H9 (cell line): ENCODE data around the gene CAMK1. TPM values are rescaled to one million over a fixed set of nuclear protein-coding genes. Genes with fewer than 3 reads are reported as not detected.

Experiments
- DNase-seq: peaks from one replicate; pipeline ENCODE4 v3.0.0-alpha.2; 2017
- H2AFZ ChIP-seq: one replicate; pipeline ENCODE4 v1.6.1; 2013; ENCODE audit warnings: mild to moderate bottlenecking, low read length, control low read depth, moderate library complexity
- H2AK5ac ChIP-seq: 2 replicates; pipeline ENCODE4 v1.6.1; 2013; ENCODE audit warnings: low read length, control low read depth, mixed read lengths; ENCODE audit not compliant: insufficient read length
- H2BK120ac ChIP-seq: one replicate; pipeline ENCODE4 v1.6.1; 2013; ENCODE audit warnings: low read depth, mild to moderate bottlenecking, low read length, control low read depth, inconsistent platforms; ENCODE audit not compliant: poor library complexity, severe bottlenecking
- H2BK12ac ChIP-seq: 2 replicates; pipeline ENCODE4 v1.6.1; 2013; ENCODE audit warnings: low read length, control low read depth, mixed read lengths, low read depth; ENCODE audit not compliant: insufficient read length
- H2BK15ac ChIP-seq: 2 replicates; pipeline ENCODE4 v1.6.1; 2013; ENCODE audit warnings: low read depth, low read length, control low read depth
- H2BK20ac ChIP-seq: one replicate; pipeline ENCODE4 v1.6.1; 2013; ENCODE audit warnings: low read depth, mild to moderate bottlenecking, low read length, control low read depth, inconsistent platforms; ENCODE audit not compliant: poor library complexity, severe bottlenecking
- H2BK5ac ChIP-seq: 2 replicates; pipeline ENCODE4 v1.6.1; 2013; ENCODE audit warnings: low read length, control low read depth, mixed read lengths; ENCODE audit not compliant: insufficient read length
- H3K14ac ChIP-seq: 2 replicates; pipeline ENCODE4 v1.6.1; 2013; ENCODE audit warnings: low read length, control low read depth; ENCODE audit not compliant: insufficient read depth
- H3K18ac ChIP-seq: 2 replicates; pipeline ENCODE4 v1.6.1; 2013; ENCODE audit warnings: low read depth, mild to moderate bottlenecking, mixed read lengths, low read length, control low read depth; ENCODE audit not compliant: insufficient read length
- H3K23ac ChIP-seq: 2 replicates; pipeline ENCODE4 v1.6.1; 2013; ENCODE audit warnings: low read length, control low read depth, mixed read lengths, low read depth; ENCODE audit not compliant: insufficient read length
- H3K23me2 ChIP-seq: 2 replicates; pipeline ENCODE4 v1.6.1; 2013; ENCODE audit warnings: low read depth, mild to moderate bottlenecking, mixed read lengths, low read length, control low read depth; ENCODE audit not compliant: insufficient read length, poor library complexity, severe bottlenecking
- H3K27ac ChIP-seq: 2 replicates; pipeline ENCODE4 v1.5.1; 2013; ENCODE audit warnings: low read length, control low read depth, mixed read lengths, low read depth; ENCODE audit not compliant: insufficient read length
- H3K27me3 ChIP-seq: 2 replicates; pipeline ENCODE4 v1.6.1; 2013; ENCODE audit warnings: low read length, control low read depth, inconsistent platforms; ENCODE audit not compliant: insufficient read depth
- H3K4ac ChIP-seq: 2 replicates; pipeline ENCODE4 v1.6.1; 2013; ENCODE audit warnings: low read depth, mild to moderate bottlenecking, control low read depth, inconsistent platforms, low read length, moderate library complexity
- H3K4me1 ChIP-seq: 2 replicates; pipeline ENCODE4 v1.6.1; 2013; ENCODE audit warnings: low read length, control low read depth, inconsistent platforms; ENCODE audit not compliant: insufficient read depth
- H3K4me2 ChIP-seq: 2 replicates; pipeline ENCODE4 v1.6.1; 2013; ENCODE audit warnings: low read length, control low read depth, mixed read lengths; ENCODE audit not compliant: insufficient read length, insufficient read depth
- H3K56ac ChIP-seq: 2 replicates; pipeline ENCODE4 v1.6.1; 2013; ENCODE audit warnings: low read depth, mild to moderate bottlenecking, mixed read lengths, low read length, control low read depth; ENCODE audit not compliant: insufficient read length
- H3K79me1 ChIP-seq: 2 replicates; pipeline ENCODE4 v1.6.1; 2013; ENCODE audit warnings: low read depth, mild to moderate bottlenecking, moderate library complexity, low read length, control low read depth, inconsistent platforms; ENCODE audit not compliant: insufficient read depth, poor library complexity, severe bottlenecking
- H3K79me2 ChIP-seq: 2 replicates; pipeline ENCODE4 v1.6.1; 2013; ENCODE audit warnings: low read length, control low read depth, inconsistent platforms; ENCODE audit not compliant: insufficient read depth
- H3K9ac ChIP-seq: 2 replicates; pipeline ENCODE4 v1.6.1; 2013; ENCODE audit warnings: low read length, control low read depth, mixed read lengths; ENCODE audit not compliant: insufficient read length; ENCODE audit errors: extremely low read depth
- H3K9me3 ChIP-seq: one replicate; pipeline ENCODE4 v1.6.1; 2013; ENCODE audit warnings: low read depth, low read length, inconsistent platforms; ENCODE audit not compliant: control insufficient read depth
- H3T11ph ChIP-seq: one replicate; pipeline ENCODE4 v1.6.1; 2013; ENCODE audit warnings: mild to moderate bottlenecking, low read length, control low read depth, inconsistent platforms
- H4K20me1 ChIP-seq: one replicate; pipeline ENCODE4 v1.6.1; 2013; ENCODE audit not compliant: control insufficient read depth, insufficient read length, insufficient read depth
- H4K5ac ChIP-seq: 2 replicates; pipeline ENCODE4 v1.6.1; 2013; ENCODE audit warnings: low read depth, mild to moderate bottlenecking, mixed read lengths, low read length, control low read depth; ENCODE audit not compliant: insufficient read length
- H4K8ac ChIP-seq: replicated peaks from 2 replicates; pipeline ENCODE4 v1.6.1; 2013; ENCODE audit warnings: low read length, control low read depth, mixed read lengths, low read depth; ENCODE audit not compliant: insufficient read length
- H4K91ac ChIP-seq: 2 replicates; pipeline ENCODE4 v1.6.1; 2013; ENCODE audit warnings: low read depth, mild to moderate bottlenecking, moderate library complexity, mixed read lengths, low read length, control low read depth; ENCODE audit not compliant: insufficient read length
- H3K27ac Mint-ChIP-seq, 3 experiments: 2 replicates in 2 of 3; 3 replicates in 1 of 3; pipeline ENCODE4 v1.8.0; 2020 to 2021; ENCODE audit warnings: mixed read lengths in 3 of 3, mild to moderate bottlenecking in 1 of 3, moderate library complexity in 1 of 3
- H3K27me3 Mint-ChIP-seq: 2 replicates; pipeline ENCODE4 v1.8.0; 2021; ENCODE audit warnings: low read depth, mild to moderate bottlenecking, moderate library complexity, mixed read lengths
- H3K36me3 Mint-ChIP-seq, 3 experiments: 2 replicates in 2 of 3; 3 replicates in 1 of 3; pipeline ENCODE4 v1.8.0; 2020 to 2021; ENCODE audit warnings: low read depth in 3 of 3, mixed read lengths in 3 of 3; ENCODE audit not compliant: insufficient read depth in 1 of 3
- H3K4me1 Mint-ChIP-seq, 2 experiments: 2 replicates each; pipeline ENCODE4 v1.8.0; 2020; ENCODE audit warnings: mixed read lengths in 2 of 2
- H3K4me3 Mint-ChIP-seq, 2 experiments: 2 replicates in 1 of 2; 3 replicates in 1 of 2; pipeline ENCODE4 v1.8.0; 2020 to 2021; ENCODE audit warnings: mild to moderate bottlenecking in 2 of 2, mixed read lengths in 2 of 2, moderate library complexity in 1 of 2
- H3K9me3 Mint-ChIP-seq, 2 experiments: 2 replicates in 1 of 2; 3 replicates in 1 of 2; pipeline ENCODE4 v1.8.0; 2020; ENCODE audit warnings: mild to moderate bottlenecking in 2 of 2, mixed read lengths in 2 of 2, moderate library complexity in 1 of 2
- WGBS: extraction: QIAGEN DNeasy Blood & Tissue Kit; methylation state at CpG from one replicate; pipeline ENCODE4 v1.1.7; 2013; ENCODE audit warnings: missing lambda C conversion rate, low lambda C conversion rate, mixed read lengths; ENCODE audit not compliant: insufficient read length; ENCODE audit errors: extremely low coverage; 5-methylcytosine and 5-hydroxymethylcytosine counted together
- total RNA-seq: library from RNA; stranded (reverse); gene quantifications from 2 replicates; pipeline ENCODE4 v1.2.1, GENCODE V29; 2021
- TF ChIP-seq, protein P1 (sequence below): fragments of 200-600 bp; sonication (generic); conservative IDR thresholded peaks from 3 replicates; pipeline ENCODE4 v1.8.0; 2021; ENCODE audit warnings: antibody characterized with exemption, mild to moderate bottlenecking

CAMK1 gene
- total RNA-seq, 1 experiment from 2014 or later, result 9.2 TPM

DNA sequence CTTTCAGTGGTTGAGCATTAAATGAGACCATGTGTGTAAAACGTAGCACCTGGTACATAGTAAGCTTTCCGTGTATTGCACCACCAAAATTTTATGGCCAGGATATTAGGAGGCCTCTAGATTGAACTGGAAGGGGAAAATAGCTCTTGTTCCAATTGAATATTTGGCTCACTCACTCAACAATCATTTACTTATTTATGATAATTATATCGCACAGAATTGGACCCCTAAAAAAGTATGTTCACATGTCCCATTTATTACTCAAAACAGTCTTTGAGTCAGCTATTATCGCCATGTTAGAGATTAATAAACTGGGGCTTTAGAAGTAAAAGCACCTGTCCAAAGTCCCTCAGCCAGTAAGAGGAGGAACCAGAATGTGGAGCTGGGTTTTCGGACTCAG lies 35.2 kb upstream of the CAMK1 start:
- no peak overlapping the region for H2AFZ ChIP-seq
- no peak overlapping the region for H3K4ac ChIP-seq
- H2AK5ac ChIP-seq, result no peak overlapping the region
- no peak overlapping the region for H3K9ac ChIP-seq
- no peak overlapping the region for H2BK12ac ChIP-seq
- no peak overlapping the region for H2BK15ac ChIP-seq
- H3K27me3 Mint-ChIP-seq, result no peaks in the 10 kb centered on the region
- no peak overlapping the region for H3K56ac ChIP-seq
- H2BK120ac ChIP-seq, result no peak overlapping the region
- H3K36me3 Mint-ChIP-seq, result peaks cover 40 to 66% (median 59%) of the 10 kb centered on the region in 3 experiments; a peak in 6 of 7 replicates
- TF ChIP-seq, protein P1, sequence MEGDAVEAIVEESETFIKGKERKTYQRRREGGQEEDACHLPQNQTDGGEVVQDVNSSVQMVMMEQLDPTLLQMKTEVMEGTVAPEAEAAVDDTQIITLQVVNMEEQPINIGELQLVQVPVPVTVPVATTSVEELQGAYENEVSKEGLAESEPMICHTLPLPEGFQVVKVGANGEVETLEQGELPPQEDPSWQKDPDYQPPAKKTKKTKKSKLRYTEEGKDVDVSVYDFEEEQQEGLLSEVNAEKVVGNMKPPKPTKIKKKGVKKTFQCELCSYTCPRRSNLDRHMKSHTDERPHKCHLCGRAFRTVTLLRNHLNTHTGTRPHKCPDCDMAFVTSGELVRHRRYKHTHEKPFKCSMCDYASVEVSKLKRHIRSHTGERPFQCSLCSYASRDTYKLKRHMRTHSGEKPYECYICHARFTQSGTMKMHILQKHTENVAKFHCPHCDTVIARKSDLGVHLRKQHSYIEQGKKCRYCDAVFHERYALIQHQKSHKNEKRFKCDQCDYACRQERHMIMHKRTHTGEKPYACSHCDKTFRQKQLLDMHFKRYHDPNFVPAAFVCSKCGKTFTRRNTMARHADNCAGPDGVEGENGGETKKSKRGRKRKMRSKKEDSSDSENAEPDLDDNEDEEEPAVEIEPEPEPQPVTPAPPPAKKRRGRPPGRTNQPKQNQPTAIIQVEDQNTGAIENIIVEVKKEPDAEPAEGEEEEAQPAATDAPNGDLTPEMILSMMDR, result no peak
- H3K79me2 ChIP-seq, result no peaks in the 10 kb centered on the region
- H3K14ac ChIP-seq, result no peak overlapping the region
- no peaks in the 10 kb centered on the region for H4K20me1 ChIP-seq
- H4K91ac ChIP-seq, result no peak overlapping the region
- no peaks in the 10 kb centered on the region for H3K9me3 Mint-ChIP-seq
- H3K4me3 Mint-ChIP-seq, result no peak overlapping the region
- H3K27me3 ChIP-seq, result no peaks in the 10 kb centered on the region
- no peak overlapping the region for H4K8ac ChIP-seq
- peaks cover 13% of the 10 kb centered on the region in 2 experiments for H3K4me1 Mint-ChIP-seq
- H3T11ph ChIP-seq, result no peak overlapping the region
- H2BK20ac ChIP-seq, result no peak overlapping the region
- H3K4me2 ChIP-seq, result no peak overlapping the region
- DNase-seq, result no peak
- no peak overlapping the region for H3K18ac ChIP-seq
- H3K4me1 ChIP-seq, result no peaks in the 10 kb centered on the region
- H4K5ac ChIP-seq, result no peak overlapping the region
- peaks cover 1% of the 10 kb centered on the region for H3K23me2 ChIP-seq
- H2BK5ac ChIP-seq, result no peak overlapping the region
- no CpG with 5 or more reads among the region's 5 CpGs for whole genome bisulfite sequencing
- no peaks in the 10 kb centered on the region for H3K79me1 ChIP-seq
- H3K23ac ChIP-seq, result no peak overlapping the region
- no peak overlapping the region for H3K27ac Mint-ChIP-seq
- H3K9me3 ChIP-seq, result no peaks in the 10 kb centered on the region
- H3K27ac ChIP-seq, result no peak overlapping the region
